IMR-90 (cell line): Measurements from ENCODE around the gene CXCL6. TPM values are rescaled to one million over a fixed set of nuclear protein-coding genes. Genes with fewer than 3 reads are reported as not detected.

Experiments used
- ATAC-seq: fragments of 200-7000 bp; cut with Tn5 transposase; 2 replicates; pipeline ENCODE4 v1.9.1; 2020; ENCODE audit warnings: low read depth, mild to moderate bottlenecking, moderate library complexity
- BruUV-seq: library from RNA; stranded (reverse); fragments of 400-500 nt; replicated peaks from 2 replicates; lab custom pipeline; 2021; lab: Mats Ljungman, UMichigan
- CTCF ChIA-PET: fragments of 300-600 bp; formaldehyde crosslinking; extraction: SDS; loops from one replicate; lab custom pipeline; 2021; ENCODE audit warnings: antibody characterized with exemption; lab: Yijun Ruan, JAX
- POLR2A ChIA-PET: fragments of 300-600 bp; sonication (Branson Sonifier 250); formaldehyde crosslinking; loops from one replicate; lab custom pipeline; 2022; ENCODE audit warnings: antibody characterized with exemption; ENCODE audit not compliant: unreplicated experiment; lab: Charles Lee
- DNase-seq: peaks from one replicate; pipeline ENCODE4 v3.0.0; 2013
- H2AFZ ChIP-seq: replicated peaks from 2 replicates; pipeline ENCODE3; 2013; ENCODE audit warnings: low read length, mild to moderate bottlenecking; ENCODE audit not compliant: poor library complexity
- H2AK5ac ChIP-seq: 2 replicates; pipeline ENCODE4 v1.6.1; 2013; ENCODE audit warnings: low read depth, low read length, inconsistent platforms
- H2AK9ac ChIP-seq: replicated peaks from 2 replicates; pipeline ENCODE3; 2013; ENCODE audit warnings: mild to moderate bottlenecking, low read depth, low read length, moderate library complexity; ENCODE audit not compliant: poor library complexity
- H2BK120ac ChIP-seq: 2 replicates; pipeline ENCODE4 v1.6.1; 2013; ENCODE audit warnings: low read depth, low read length, inconsistent platforms
- H2BK15ac ChIP-seq: 3 replicates; pipeline ENCODE4 v1.6.1; 2013; ENCODE audit warnings: low read depth, low read length, inconsistent platforms
- H2BK20ac ChIP-seq: 2 replicates; pipeline ENCODE4 v1.6.1; 2013; ENCODE audit warnings: low read depth, mild to moderate bottlenecking, inconsistent platforms, low read length, moderate library complexity
- H2BK5ac ChIP-seq: 2 replicates; pipeline ENCODE4 v1.6.1; 2013; ENCODE audit warnings: mild to moderate bottlenecking, low read depth, low read length, inconsistent platforms; ENCODE audit not compliant: poor library complexity, severe bottlenecking
- H3K14ac ChIP-seq: replicated peaks from 2 replicates; pipeline ENCODE4 v1.6.1; 2013; ENCODE audit warnings: low read depth, low read length, inconsistent platforms
- H3K18ac ChIP-seq: 2 replicates; pipeline ENCODE4 v1.6.1; 2013; ENCODE audit warnings: low read depth, low read length, control low read depth
- H3K23ac ChIP-seq: 2 replicates; pipeline ENCODE4 v1.6.1; 2013; ENCODE audit warnings: low read depth, low read length, inconsistent platforms
- H3K27ac ChIP-seq: 2 replicates; pipeline ENCODE4 v1.5.1; 2013; ENCODE audit warnings: mild to moderate bottlenecking, control low read depth, low read length; ENCODE audit not compliant: insufficient read depth
- H3K27me3 ChIP-seq: 2 replicates; pipeline ENCODE4 v1.6.1; 2013; ENCODE audit warnings: low read length; ENCODE audit not compliant: control insufficient read depth, insufficient read depth
- H3K36me3 ChIP-seq: 2 replicates; pipeline ENCODE4 v1.6.1; 2013; ENCODE audit warnings: low read length, mixed read lengths; ENCODE audit not compliant: control insufficient read depth, insufficient read depth
- H3K4ac ChIP-seq: 2 replicates; pipeline ENCODE4 v1.6.1; 2013; ENCODE audit warnings: low read depth, low read length, inconsistent platforms
- H3K4me1 ChIP-seq: 2 replicates; pipeline ENCODE4 v1.6.1; 2013; ENCODE audit warnings: low read length, mixed read lengths; ENCODE audit not compliant: control insufficient read depth, insufficient read depth
- H3K4me2 ChIP-seq: 2 replicates; pipeline ENCODE4 v1.6.1; 2013; ENCODE audit warnings: low read depth, mild to moderate bottlenecking, control low read depth, low read length, moderate library complexity
- H3K4me3 ChIP-seq: 2 replicates; pipeline ENCODE4 v1.5.1; 2013; ENCODE audit warnings: low read depth, mild to moderate bottlenecking, control low read depth, low read length, moderate library complexity; ENCODE audit not compliant: insufficient read depth
- H3K56ac ChIP-seq: 2 replicates; pipeline ENCODE4 v1.6.1; 2013; ENCODE audit warnings: low read length, inconsistent platforms; ENCODE audit not compliant: insufficient read depth; ENCODE audit errors: extremely low read depth
- H3K79me1 ChIP-seq, 2 experiments: 2 replicates each; pipeline ENCODE4 v1.6.1; 2013; ENCODE audit warnings: low read length in 2 of 2, inconsistent platforms in 1 of 2, low read depth in 1 of 2
- H3K9ac ChIP-seq: 2 replicates; pipeline ENCODE4 v1.6.1; 2013; ENCODE audit warnings: low read depth, low read length, control low read depth
- H3K9me1 ChIP-seq: 2 replicates; pipeline ENCODE4 v1.6.1; 2013; ENCODE audit warnings: low read length, inconsistent platforms; ENCODE audit not compliant: insufficient read depth
- H3K9me3 ChIP-seq: 2 replicates; pipeline ENCODE4 v1.6.1; 2013; ENCODE audit warnings: low read length; ENCODE audit not compliant: control insufficient read depth, insufficient read depth
- H4K20me1 ChIP-seq: 2 replicates; pipeline ENCODE4 v1.6.1; 2013; ENCODE audit warnings: low read length, inconsistent platforms; ENCODE audit not compliant: insufficient read depth
- H4K5ac ChIP-seq: 2 replicates; pipeline ENCODE4 v1.6.1; 2013; ENCODE audit warnings: mild to moderate bottlenecking, low read depth, low read length, control low read depth
- H4K8ac ChIP-seq, 2 experiments: 2 replicates each; pipeline ENCODE4 v1.6.1; 2013; ENCODE audit warnings: low read depth in 2 of 2, low read length in 2 of 2, control low read depth in 1 of 2, inconsistent platforms in 1 of 2
- H4K91ac ChIP-seq: 2 replicates; pipeline ENCODE4 v1.6.1; 2013; ENCODE audit warnings: low read depth, low read length, inconsistent platforms; ENCODE audit not compliant: insufficient read depth
- BHLHE40 ChIP-seq: fragments of 150-350 bp; IDR thresholded peaks from 2 replicates; pipeline ENCODE4 v1.6.1; 2016; ENCODE audit warnings: mild to moderate bottlenecking, low read depth, low read length
- CEBPB ChIP-seq: IDR thresholded peaks from 2 replicates; pipeline ENCODE4 v1.6.1; 2012; ENCODE audit warnings: low read depth, low read length, improper control_type of control experiment
- CHD1 ChIP-seq: IDR thresholded peaks from 2 replicates; pipeline ENCODE4 v1.6.1; 2012; ENCODE audit warnings: low read depth, low read length, improper control_type of control experiment
- FOS ChIP-seq: fragments of 150-350 bp; IDR thresholded peaks from 2 replicates; pipeline ENCODE4 v1.6.1; 2016; ENCODE audit warnings: low read depth, low read length
- MAFK ChIP-seq: IDR thresholded peaks from 2 replicates; pipeline ENCODE4 v1.6.1; 2012; ENCODE audit warnings: low read depth, low read length, improper control_type of control experiment
- MAZ ChIP-seq: IDR thresholded peaks from 2 replicates; pipeline ENCODE4 v1.6.1; 2012; ENCODE audit warnings: low read depth, mild to moderate bottlenecking, low read length, improper control_type of control experiment, moderate library complexity, borderline replicate concordance
- MXI1 ChIP-seq: IDR thresholded peaks from 2 replicates; pipeline ENCODE4 v1.6.1; 2012; ENCODE audit warnings: low read depth, mild to moderate bottlenecking, low read length, moderate library complexity, borderline replicate concordance
- NFE2L2 ChIP-seq: fragments of 150-350 bp; IDR thresholded peaks from 2 replicates; pipeline ENCODE4 v1.6.1; 2016; ENCODE audit warnings: low read depth, mild to moderate bottlenecking, low read length
- POLR2A ChIP-seq: IDR thresholded peaks from 2 replicates; pipeline ENCODE4 v1.6.1; 2012; ENCODE audit warnings: mild to moderate bottlenecking, low read depth, low read length
- RAD21 ChIP-seq: IDR thresholded peaks from 2 replicates; pipeline ENCODE4 v1.6.1; 2012; ENCODE audit warnings: low read length, improper control_type of control experiment
- RCOR1 ChIP-seq: IDR thresholded peaks from 2 replicates; pipeline ENCODE4 v1.6.1; 2012; ENCODE audit warnings: mild to moderate bottlenecking, low read length, improper control_type of control experiment; ENCODE audit not compliant: insufficient replicate concordance
- RFX5 ChIP-seq: IDR thresholded peaks from 2 replicates; pipeline ENCODE4 v1.8.0; 2012; ENCODE audit warnings: low read depth, mild to moderate bottlenecking, low read length, moderate library complexity
- SMC3 ChIP-seq: fragments of 150-350 bp; IDR thresholded peaks from 2 replicates; pipeline ENCODE4 v1.6.1; 2016; ENCODE audit warnings: low read depth, mild to moderate bottlenecking, antibody characterized with exemption, low read length, moderate library complexity
- dilution Hi-C: fragments of 300-500 bp; cut with HindIII; formaldehyde crosslinking; loops from one replicate; pipeline ENCODE4 v1.14.3; 2018; ENCODE audit warnings: low sequenced_read_pairs; ENCODE audit not compliant: unreplicated experiment
- in situ Hi-C: fragments of 300-500 bp; cut with MboI; formaldehyde crosslinking; loops from 3 replicates; pipeline ENCODE4 v1.14.3; 2019; ENCODE audit warnings: low sequenced_read_pairs, inconsistent platforms, mixed read lengths
- intact Hi-C: fragments of 100-400 bp; cut with micrococcal nuclease; formaldehyde crosslinking; loops from 2 replicates; pipeline ENCODE4 v1.10.0; 2022
- polyA plus RNA-seq, 3 experiments: library from polyadenylated mRNA; depleted of rRNA; stranded (reverse); fragments of >200 nt; gene quantifications; 2 replicates each; pipeline ENCODE4 v1.2.3, GENCODE V29; 2012; ENCODE audit warnings: low replicate concordance in 1 of 3
- total RNA-seq: library from RNA; depleted of rRNA; stranded (reverse); fragments of >200 nt; gene quantifications from 2 replicates; pipeline ENCODE4 v1.2.3, GENCODE V29; 2012
- TF ChIP-seq, protein P1 (sequence below): fragments of 150-350 bp; IDR thresholded peaks from 2 replicates; pipeline ENCODE4 v1.6.1; 2017; ENCODE audit warnings: mild to moderate bottlenecking, antibody characterized with exemption, low read length, low read depth
- TF ChIP-seq, protein P2 (sequence below): conservative IDR thresholded peaks from 2 replicates; pipeline ENCODE4 v1.5.1; 2012; ENCODE audit warnings: mild to moderate bottlenecking, low read depth, low read length, improper control_type of control experiment
- TF ChIP-seq, protein P3 (sequence below): fragments of 150-350 bp; IDR thresholded peaks from 2 replicates; pipeline ENCODE4 v1.6.1; 2016; ENCODE audit warnings: low read depth, mild to moderate bottlenecking, low read length, moderate library complexity, borderline replicate concordance

Gene CXCL6
- total and polyA plus RNA-seq, 2 of the 4 experiments (the other 2 are of a cell fraction) = not detected

DNA sequence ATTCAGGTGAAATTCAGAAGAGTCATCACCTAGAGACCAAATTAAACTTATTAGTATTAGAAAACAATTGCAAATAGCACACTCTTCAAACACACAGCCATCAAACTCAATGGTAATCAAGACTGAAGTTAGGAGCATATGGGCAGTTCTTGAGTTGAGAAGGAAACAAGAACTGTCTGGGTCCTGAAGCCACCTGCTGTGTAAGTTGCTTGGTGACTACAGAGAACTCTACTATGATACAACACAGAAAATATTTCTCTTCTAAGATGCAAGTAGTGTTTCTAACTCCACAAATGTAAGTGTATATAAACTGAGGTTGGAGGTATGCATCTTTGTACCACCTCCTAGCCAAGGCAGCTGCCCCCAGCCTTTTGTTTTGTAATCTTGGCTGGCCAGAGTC, 16.3 kb downstream of the CXCL6 start:
- Histone ChIP-seq H3K9ac (no peak overlapping the region), H2BK15ac (no peak overlapping the region), H3K14ac (no peak overlapping the region; the same call in 1 of the 2 replicates), H3K56ac (no peak overlapping the region), H3K27me3 (peaks cover 33% of the 10 kb centered on the region), H2BK5ac (no peak overlapping the region), H4K91ac (no peak overlapping the region), H2AK9ac (no peak overlapping the region), H3K4me3 (no peak overlapping the region), H3K79me1 (no peaks in the 10 kb centered on the region), H4K20me1 (no peaks in the 10 kb centered on the region), H3K4me1 (no peaks in the 10 kb centered on the region), H3K18ac (no peak overlapping the region), H3K27ac (no peak overlapping the region), H3K9me3 (peaks cover 4% of the 10 kb centered on the region; the same call in 1 of the 2 replicates), H3K9me1 (no peaks in the 10 kb centered on the region), H2BK120ac (no peak overlapping the region), H2BK20ac (no peak overlapping the region), H3K23ac (no peak overlapping the region), H2AK5ac (no peak overlapping the region), H4K5ac (no peak overlapping the region), H4K8ac (no peak overlapping the region), H3K4ac (no peak overlapping the region), H3K36me3 (no peaks in the 10 kb centered on the region), H3K4me2 (no peak overlapping the region), H2AFZ (no peak overlapping the region)
- ChIA-PET CTCF (no interaction called here), POLR2A (no interaction called here)
- dilution Hi-C loops = no loop called here
- TF ChIP-seq MAZ (no peak), CEBPB (no peak), NFE2L2 (no peak), SMC3 (no peak), MXI1 (no peak), RAD21 (no peak), FOS (no peak), MAFK (no peak), RCOR1 (no peak), BHLHE40 (no peak), POLR2A (no peak), CHD1 (no peak), RFX5 (no peak)
- TF ChIP-seq, protein P1, sequence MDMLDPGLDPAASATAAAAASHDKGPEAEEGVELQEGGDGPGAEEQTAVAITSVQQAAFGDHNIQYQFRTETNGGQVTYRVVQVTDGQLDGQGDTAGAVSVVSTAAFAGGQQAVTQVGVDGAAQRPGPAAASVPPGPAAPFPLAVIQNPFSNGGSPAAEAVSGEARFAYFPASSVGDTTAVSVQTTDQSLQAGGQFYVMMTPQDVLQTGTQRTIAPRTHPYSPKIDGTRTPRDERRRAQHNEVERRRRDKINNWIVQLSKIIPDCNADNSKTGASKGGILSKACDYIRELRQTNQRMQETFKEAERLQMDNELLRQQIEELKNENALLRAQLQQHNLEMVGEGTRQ = no peak
- TF ChIP-seq, protein P2, sequence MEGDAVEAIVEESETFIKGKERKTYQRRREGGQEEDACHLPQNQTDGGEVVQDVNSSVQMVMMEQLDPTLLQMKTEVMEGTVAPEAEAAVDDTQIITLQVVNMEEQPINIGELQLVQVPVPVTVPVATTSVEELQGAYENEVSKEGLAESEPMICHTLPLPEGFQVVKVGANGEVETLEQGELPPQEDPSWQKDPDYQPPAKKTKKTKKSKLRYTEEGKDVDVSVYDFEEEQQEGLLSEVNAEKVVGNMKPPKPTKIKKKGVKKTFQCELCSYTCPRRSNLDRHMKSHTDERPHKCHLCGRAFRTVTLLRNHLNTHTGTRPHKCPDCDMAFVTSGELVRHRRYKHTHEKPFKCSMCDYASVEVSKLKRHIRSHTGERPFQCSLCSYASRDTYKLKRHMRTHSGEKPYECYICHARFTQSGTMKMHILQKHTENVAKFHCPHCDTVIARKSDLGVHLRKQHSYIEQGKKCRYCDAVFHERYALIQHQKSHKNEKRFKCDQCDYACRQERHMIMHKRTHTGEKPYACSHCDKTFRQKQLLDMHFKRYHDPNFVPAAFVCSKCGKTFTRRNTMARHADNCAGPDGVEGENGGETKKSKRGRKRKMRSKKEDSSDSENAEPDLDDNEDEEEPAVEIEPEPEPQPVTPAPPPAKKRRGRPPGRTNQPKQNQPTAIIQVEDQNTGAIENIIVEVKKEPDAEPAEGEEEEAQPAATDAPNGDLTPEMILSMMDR = no peak
- TF ChIP-seq, protein P3, sequence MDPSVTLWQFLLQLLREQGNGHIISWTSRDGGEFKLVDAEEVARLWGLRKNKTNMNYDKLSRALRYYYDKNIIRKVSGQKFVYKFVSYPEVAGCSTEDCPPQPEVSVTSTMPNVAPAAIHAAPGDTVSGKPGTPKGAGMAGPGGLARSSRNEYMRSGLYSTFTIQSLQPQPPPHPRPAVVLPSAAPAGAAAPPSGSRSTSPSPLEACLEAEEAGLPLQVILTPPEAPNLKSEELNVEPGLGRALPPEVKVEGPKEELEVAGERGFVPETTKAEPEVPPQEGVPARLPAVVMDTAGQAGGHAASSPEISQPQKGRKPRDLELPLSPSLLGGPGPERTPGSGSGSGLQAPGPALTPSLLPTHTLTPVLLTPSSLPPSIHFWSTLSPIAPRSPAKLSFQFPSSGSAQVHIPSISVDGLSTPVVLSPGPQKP = no peak
- in situ Hi-C loops = no loop called here
- no TSS peak for BruUV-seq
- intact Hi-C loops = no loop called here
- ATAC-seq (no peak), DNase-seq (no peak)
